K562 (cell line): ENCODE results near the gene CCDC28B. TPM values are rescaled to one million over a fixed set of nuclear protein-coding genes. Genes with fewer than 3 reads are reported as not detected.

ENCODE experiments used
- CBFB ChIP-seq: sonication (generic); formaldehyde crosslinking; IDR thresholded peaks from 2 replicates; pipeline ENCODE4 v1.4.0; 2020; ENCODE audit warnings: mild to moderate bottlenecking, missing genetic modification reagents
- DNMT1 ChIP-seq: fragments of 450-650 bp; IDR thresholded peaks from 2 replicates; pipeline ENCODE4 v1.6.1; 2016; ENCODE audit warnings: antibody characterized with exemption, mild to moderate bottlenecking
- FOXK1 ChIP-seq: sonication (generic); formaldehyde crosslinking; IDR thresholded peaks from 2 replicates; pipeline ENCODE4 v1.8.0; 2022; ENCODE audit warnings: missing genetic modification reagents, mild to moderate bottlenecking, borderline replicate concordance
- GTF2F1 ChIP-seq: IDR thresholded peaks from 2 replicates; pipeline ENCODE4 v1.6.1; 2011; ENCODE audit warnings: low read depth, low read length, improper control_type of control experiment
- HCFC1 ChIP-seq: IDR thresholded peaks from 2 replicates; pipeline ENCODE4 v1.6.1; 2012; ENCODE audit warnings: low read depth, low read length, improper control_type of control experiment
- KDM2B ChIP-seq: fragments of 250-450 bp; sonication (Bioruptor Pico); IDR thresholded peaks from 2 replicates; pipeline ENCODE4 v1.8.0; 2021; ENCODE audit warnings: mild to moderate bottlenecking, moderate library complexity
- MAZ ChIP-seq, 2 experiments: fragments of 450-650 bp in 1 of 2; sonication (generic) in 1 of 2; formaldehyde crosslinking; IDR thresholded peaks in 1 of 2; conservative IDR thresholded peaks in 1 of 2; 2 replicates each; pipeline versions ENCODE4 v1.4.0 to v1.5.0; 2020; ENCODE audit warnings: mild to moderate bottlenecking in 1 of 2, missing genetic modification reagents in 1 of 2
- MTA1 ChIP-seq: fragments of 450-650 bp; IDR thresholded peaks from 2 replicates; pipeline ENCODE4 v1.6.1; 2017; ENCODE audit warnings: borderline replicate concordance
- NRF1 ChIP-seq, 2 experiments: fragments of 450-650 bp; IDR thresholded peaks in 1 of 2; conservative IDR thresholded peaks in 1 of 2; 2 replicates each; pipeline ENCODE4 v1.6.1; 2014; ENCODE audit warnings: mild to moderate bottlenecking in 2 of 2
- SMC3 ChIP-seq: conservative IDR thresholded peaks from 2 replicates; pipeline ENCODE4 v1.6.1; 2011; ENCODE audit warnings: low read depth, low read length, improper control_type of control experiment; ENCODE audit not compliant: insufficient read depth
- ZC3H11A ChIP-seq: IDR thresholded peaks from 2 replicates; pipeline ENCODE4 v1.6.1; 2012; ENCODE audit warnings: low read depth, low read length, improper control_type of control experiment
- ZNF79 ChIP-seq: fragments of 250-450 bp; sonication (Bioruptor Pico); IDR thresholded peaks from 2 replicates; pipeline ENCODE4 v1.4.0; 2020; ENCODE audit warnings: low read depth, mild to moderate bottlenecking, moderate library complexity
- polyA plus RNA-seq, 8 experiments: library from polyadenylated mRNA; depleted of rRNA in 4 of 8; stranded (reverse) in 5 of 8; unstranded in 3 of 8; fragments of >200 nt; fragmentation: Nextera tagmentation in 2 of 8; fragmentation: Illumina TruSeq in 1 of 8; extraction: Ambion mirVana in 2 of 8; extraction: Trizol in 1 of 8; gene quantifications; 2 replicates each; pipeline versions ENCODE4 v1.2.1 to v1.2.3, GENCODE V29; 2011 to 2014; ENCODE audit warnings: inconsistent platforms in 1 of 8, missing spikeins in 1 of 8
- total RNA-seq, 7 experiments: library from RNA; depleted of rRNA in 6 of 7; stranded (reverse); fragments of >200 nt in 6 of 7; fragmentation: Illumina TruSeq in 2 of 7; extraction: Trizol in 2 of 7; gene quantifications; 2 replicates each; pipeline versions ENCODE4 v1.2.1 to v1.2.3, GENCODE V29; 2011 to 2021; ENCODE audit warnings: low replicate concordance in 1 of 7
- TF ChIP-seq, protein P1 (sequence below): fragments of 250-450 bp; sonication (Bioruptor Pico); IDR thresholded peaks from 2 replicates; pipeline ENCODE4 v1.4.0; 2020; ENCODE audit warnings: mild to moderate bottlenecking
- TF ChIP-seq, protein P2 (sequence below): sonication (generic); formaldehyde crosslinking; IDR thresholded peaks from 2 replicates; pipeline ENCODE4 v1.4.0; 2020; ENCODE audit warnings: mild to moderate bottlenecking, missing genetic modification reagents
- TF ChIP-seq, protein P3 (sequence below): conservative IDR thresholded peaks from 2 replicates; pipeline ENCODE4 v1.6.1; 2011; ENCODE audit warnings: low read depth, mild to moderate bottlenecking, low read length; ENCODE audit not compliant: control insufficient read depth
- TF ChIP-seq, protein P4 (sequence below): fragments of 250-450 bp; sonication (Bioruptor Pico); IDR thresholded peaks from 2 replicates; pipeline ENCODE4 v1.4.0; 2020; ENCODE audit warnings: mild to moderate bottlenecking, moderate library complexity

The CCDC28B gene
- total and polyA plus RNA-seq, 9 of the 15 experiments (the other 6 are each of a cell fraction or from before 2014, with no cell fraction given), result 5.7 to 54.5 (median 31.7) TPM

DNA sequence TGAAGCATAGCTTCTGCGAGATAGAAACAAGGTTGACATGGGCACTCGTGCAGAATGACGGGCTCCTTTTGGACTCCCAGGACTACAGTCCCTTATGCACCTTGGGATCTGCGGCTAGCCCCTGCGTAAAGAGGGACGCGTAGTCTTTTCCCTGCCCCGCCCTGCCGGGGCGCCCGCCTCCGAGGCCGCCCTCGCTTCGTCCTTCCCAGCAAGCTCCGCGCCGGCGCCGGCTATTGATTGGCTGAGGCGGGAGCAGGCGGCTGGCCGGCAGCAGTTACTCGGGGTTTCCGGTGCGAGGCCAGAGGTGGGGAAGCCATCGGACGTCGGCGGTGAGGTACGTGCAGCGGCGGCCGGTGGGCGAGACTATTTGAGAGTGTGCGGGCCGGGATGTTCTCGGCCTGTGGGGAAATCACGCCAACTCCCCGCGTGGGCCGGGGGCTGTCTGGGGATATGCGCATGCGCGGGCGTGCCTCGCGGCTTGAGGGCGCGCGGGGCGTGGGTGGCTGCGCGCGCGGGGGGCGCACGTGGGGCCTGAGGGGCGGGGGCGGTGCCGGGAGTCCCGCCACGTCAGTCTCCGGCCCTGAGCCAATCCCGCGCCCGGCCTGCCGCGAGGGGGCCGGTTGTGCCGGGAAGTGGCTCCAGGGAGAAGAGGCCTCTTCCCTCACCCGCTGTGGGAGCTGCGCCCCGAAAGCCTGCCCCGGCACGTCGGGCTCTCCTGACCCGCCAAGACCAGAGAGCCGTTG lies 20.8 kb upstream of the CCDC28B start, which contains the start of gene TXLNA (continued):
- TF ChIP-seq KDM2B (CRISPR knock-in tag), result peak; percentile 95
- TF ChIP-seq DNMT1, result no peak
- no peak for TF ChIP-seq MTA1
- 0 out of 2 replicates have a peak, but pooled peaks have one; percentile 6 for TF ChIP-seq SMC3
- TF ChIP-seq MAZ (CRISPR knock-in tag; conservative IDR thresholded peaks at IDR 0.05 in 1 of 2, IDR thresholded peaks at IDR 0.05 in 1 of 2), result peak; percentile 84 to 98
- TF ChIP-seq, protein P1, sequence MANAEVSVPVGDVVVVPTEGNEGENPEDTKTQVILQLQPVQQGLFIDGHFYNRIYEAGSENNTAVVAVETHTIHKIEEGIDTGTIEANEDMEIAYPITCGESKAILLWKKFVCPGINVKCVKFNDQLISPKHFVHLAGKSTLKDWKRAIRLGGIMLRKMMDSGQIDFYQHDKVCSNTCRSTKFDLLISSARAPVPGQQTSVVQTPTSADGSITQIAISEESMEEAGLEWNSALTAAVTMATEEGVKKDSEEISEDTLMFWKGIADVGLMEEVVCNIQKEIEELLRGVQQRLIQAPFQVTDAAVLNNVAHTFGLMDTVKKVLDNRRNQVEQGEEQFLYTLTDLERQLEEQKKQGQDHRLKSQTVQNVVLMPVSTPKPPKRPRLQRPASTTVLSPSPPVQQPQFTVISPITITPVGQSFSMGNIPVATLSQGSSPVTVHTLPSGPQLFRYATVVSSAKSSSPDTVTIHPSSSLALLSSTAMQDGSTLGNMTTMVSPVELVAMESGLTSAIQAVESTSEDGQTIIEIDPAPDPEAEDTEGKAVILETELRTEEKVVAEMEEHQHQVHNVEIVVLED (CRISPR knock-in tag), result peak; percentile 76
- peak; percentile 50; the same call in 1 of the 2 replicates for TF ChIP-seq ZNF79 (CRISPR knock-in tag)
- TF ChIP-seq FOXK1 (CRISPR knock-in tag), result peak; percentile 77; the same call in 1 of the 2 replicates
- no peak for TF ChIP-seq CBFB (CRISPR knock-in tag)
- TF ChIP-seq, protein P2, sequence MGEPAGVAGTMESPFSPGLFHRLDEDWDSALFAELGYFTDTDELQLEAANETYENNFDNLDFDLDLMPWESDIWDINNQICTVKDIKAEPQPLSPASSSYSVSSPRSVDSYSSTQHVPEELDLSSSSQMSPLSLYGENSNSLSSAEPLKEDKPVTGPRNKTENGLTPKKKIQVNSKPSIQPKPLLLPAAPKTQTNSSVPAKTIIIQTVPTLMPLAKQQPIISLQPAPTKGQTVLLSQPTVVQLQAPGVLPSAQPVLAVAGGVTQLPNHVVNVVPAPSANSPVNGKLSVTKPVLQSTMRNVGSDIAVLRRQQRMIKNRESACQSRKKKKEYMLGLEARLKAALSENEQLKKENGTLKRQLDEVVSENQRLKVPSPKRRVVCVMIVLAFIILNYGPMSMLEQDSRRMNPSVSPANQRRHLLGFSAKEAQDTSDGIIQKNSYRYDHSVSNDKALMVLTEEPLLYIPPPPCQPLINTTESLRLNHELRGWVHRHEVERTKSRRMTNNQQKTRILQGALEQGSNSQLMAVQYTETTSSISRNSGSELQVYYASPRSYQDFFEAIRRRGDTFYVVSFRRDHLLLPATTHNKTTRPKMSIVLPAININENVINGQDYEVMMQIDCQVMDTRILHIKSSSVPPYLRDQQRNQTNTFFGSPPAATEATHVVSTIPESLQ, result peak; percentile 44; the same call in 1 of the 2 replicates
- TF ChIP-seq GTF2F1, result peak; percentile 67; the same call in 1 of the 2 replicates
- peak; percentile 95 to 96 for TF ChIP-seq NRF1 (conservative IDR thresholded peaks at IDR 0.05 in 1 of 2, IDR thresholded peaks at IDR 0.05 in 1 of 2)
- TF ChIP-seq, protein P3, sequence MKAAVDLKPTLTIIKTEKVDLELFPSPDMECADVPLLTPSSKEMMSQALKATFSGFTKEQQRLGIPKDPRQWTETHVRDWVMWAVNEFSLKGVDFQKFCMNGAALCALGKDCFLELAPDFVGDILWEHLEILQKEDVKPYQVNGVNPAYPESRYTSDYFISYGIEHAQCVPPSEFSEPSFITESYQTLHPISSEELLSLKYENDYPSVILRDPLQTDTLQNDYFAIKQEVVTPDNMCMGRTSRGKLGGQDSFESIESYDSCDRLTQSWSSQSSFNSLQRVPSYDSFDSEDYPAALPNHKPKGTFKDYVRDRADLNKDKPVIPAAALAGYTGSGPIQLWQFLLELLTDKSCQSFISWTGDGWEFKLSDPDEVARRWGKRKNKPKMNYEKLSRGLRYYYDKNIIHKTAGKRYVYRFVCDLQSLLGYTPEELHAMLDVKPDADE, result 0 out of 2 replicates have a peak, but pooled peaks have one; percentile 25
- TF ChIP-seq ZC3H11A, result no peak
- peak; percentile 55 for TF ChIP-seq HCFC1
- TF ChIP-seq, protein P4, sequence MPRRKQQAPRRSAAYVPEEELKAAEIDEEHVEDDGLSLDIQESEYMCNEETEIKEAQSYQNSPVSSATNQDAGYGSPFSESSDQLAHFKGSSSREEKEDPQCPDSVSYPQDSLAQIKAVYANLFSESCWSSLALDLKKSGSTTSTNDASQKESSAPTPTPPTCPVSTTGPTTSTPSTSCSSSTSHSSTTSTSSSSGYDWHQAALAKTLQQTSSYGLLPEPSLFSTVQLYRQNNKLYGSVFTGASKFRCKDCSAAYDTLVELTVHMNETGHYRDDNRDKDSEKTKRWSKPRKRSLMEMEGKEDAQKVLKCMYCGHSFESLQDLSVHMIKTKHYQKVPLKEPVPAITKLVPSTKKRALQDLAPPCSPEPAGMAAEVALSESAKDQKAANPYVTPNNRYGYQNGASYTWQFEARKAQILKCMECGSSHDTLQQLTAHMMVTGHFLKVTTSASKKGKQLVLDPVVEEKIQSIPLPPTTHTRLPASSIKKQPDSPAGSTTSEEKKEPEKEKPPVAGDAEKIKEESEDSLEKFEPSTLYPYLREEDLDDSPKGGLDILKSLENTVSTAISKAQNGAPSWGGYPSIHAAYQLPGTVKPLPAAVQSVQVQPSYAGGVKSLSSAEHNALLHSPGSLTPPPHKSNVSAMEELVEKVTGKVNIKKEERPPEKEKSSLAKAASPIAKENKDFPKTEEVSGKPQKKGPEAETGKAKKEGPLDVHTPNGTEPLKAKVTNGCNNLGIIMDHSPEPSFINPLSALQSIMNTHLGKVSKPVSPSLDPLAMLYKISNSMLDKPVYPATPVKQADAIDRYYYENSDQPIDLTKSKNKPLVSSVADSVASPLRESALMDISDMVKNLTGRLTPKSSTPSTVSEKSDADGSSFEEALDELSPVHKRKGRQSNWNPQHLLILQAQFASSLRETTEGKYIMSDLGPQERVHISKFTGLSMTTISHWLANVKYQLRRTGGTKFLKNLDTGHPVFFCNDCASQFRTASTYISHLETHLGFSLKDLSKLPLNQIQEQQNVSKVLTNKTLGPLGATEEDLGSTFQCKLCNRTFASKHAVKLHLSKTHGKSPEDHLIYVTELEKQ (CRISPR knock-in tag), result no peak
